Spleen (tissue), 11 donors: ENCODE measurements around the gene SMAD7. TPM values are rescaled to one million over a fixed set of nuclear protein-coding genes. Genes with fewer than 3 reads are reported as not detected.

Source experiments
- DNase-seq: peaks from one replicate; pipeline ENCODE4 v3.0.0-alpha.2; 2020
- H3K27ac ChIP-seq, 8 donors: fragments of 200-600 bp; sonication (generic) in 7 of 8; 1 replicate in 4 of 8; 2 replicates in 4 of 8; pipeline versions ENCODE4 v1.5.0 to v1.8.0; 2016 to 2021; ENCODE audit warnings: inconsistent platforms in 4 of 8, mild to moderate bottlenecking in 4 of 8, moderate library complexity in 1 of 8
- H3K27me3 ChIP-seq, 7 donors: fragments of 200-600 bp; sonication (generic) in 6 of 7; replicated peaks in 1 of 7; 1 replicate in 4 of 7; 2 replicates in 3 of 7; pipeline versions ENCODE4 v1.5.0 to v1.8.0; 2016 to 2021; ENCODE audit warnings: inconsistent platforms in 3 of 7, mild to moderate bottlenecking in 1 of 7
- H3K36me3 ChIP-seq, 6 donors: fragments of 200-600 bp; sonication (generic) in 5 of 6; 1 replicate in 4 of 6; 2 replicates in 2 of 6; pipeline versions ENCODE4 v1.5.0 to v1.8.0; 2016 to 2021; ENCODE audit warnings: inconsistent platforms in 2 of 6
- H3K4me1 ChIP-seq, 6 donors: fragments of 200-600 bp; sonication (generic) in 5 of 6; 1 replicate in 3 of 6; 2 replicates in 3 of 6; pipeline versions ENCODE4 v1.5.0 to v1.8.0; 2016 to 2021; ENCODE audit warnings: inconsistent platforms in 3 of 6
- H3K4me3 ChIP-seq, 8 donors: fragments of 200-600 bp; sonication (generic) in 7 of 8; 1 replicate in 4 of 8; 2 replicates in 4 of 8; pipeline versions ENCODE4 v1.5.0 to v1.8.0; 2016 to 2021; ENCODE audit warnings: inconsistent platforms in 4 of 8, mild to moderate bottlenecking in 4 of 8, moderate library complexity in 2 of 8
- H3K9me3 ChIP-seq, 8 donors: fragments of 200-600 bp; sonication (generic) in 7 of 8; 1 replicate in 4 of 8; 2 replicates in 4 of 8; pipeline versions ENCODE4 v1.5.0 to v1.8.0; 2016 to 2021; ENCODE audit warnings: inconsistent platforms in 4 of 8
- POLR2A ChIP-seq, 3 donors: fragments of 450-650 bp; IDR thresholded peaks; one replicate each; pipeline ENCODE4 v1.5.1; 2017; ENCODE audit warnings: antibody characterized with exemption in 3 of 3, mild to moderate bottlenecking in 1 of 3
- POLR2AphosphoS5 ChIP-seq, 3 donors: sonication (generic); formaldehyde crosslinking; IDR thresholded peaks; one replicate each; pipeline ENCODE4 v1.5.1; 2017; ENCODE audit warnings: antibody characterized with exemption in 3 of 3
- WGBS, 5 donors: extraction: QIAGEN DNeasy Blood & Tissue Kit in 3 of 5; methylation state at CpG; one replicate each; pipeline versions ENCODE4 v1.1.5 to v1.1.7; 2013 to 2018; 5-methylcytosine and 5-hydroxymethylcytosine counted together
- intact Hi-C: fragments of 100-400 bp; cut with DNase I; formaldehyde crosslinking; loops from one replicate; pipeline ENCODE4 v1.15.0; 2023; ENCODE audit warnings: low total_unique reads
- polyA plus RNA-seq, 3 donors: library from polyadenylated mRNA; stranded (reverse); fragments of 200-250 nt; gene quantifications; one replicate each; pipeline ENCODE4 v1.2.1, GENCODE V29; 2013
- total RNA-seq, 7 donors: library from RNA; depleted of rRNA in 3 of 7; stranded (reverse); fragments of >200 nt in 3 of 7; fragmentation: NEBNext Ultra II Directional in 4 of 7; extraction: Animal tissue kit (Norgen Biotek cat#: 25700) in 4 of 7; gene quantifications; one replicate each; pipeline versions ENCODE4 v1.1.0 to v1.2.1, GENCODE V29; 2016 to 2021
- TF ChIP-seq, protein P1 (sequence below), 11 experiments: fragments of 200-600 bp in 7 of 11; fragments of 450-650 bp in 4 of 11; sonication (generic) in 4 of 11; IDR thresholded peaks in 8 of 11; conservative IDR thresholded peaks in 3 of 11; 1 replicate in 7 of 11; 2 replicates in 4 of 11; pipeline versions ENCODE4 v1.4.0 to v1.8.0; 2016 to 2021; ENCODE audit warnings: antibody characterized with exemption in 11 of 11, inconsistent platforms in 4 of 11, mild to moderate bottlenecking in 1 of 11
- donor health status: healthy with polysubstance abuse.
- donor health status: DM: no; HTN: no; CAD: no; lungs with moderate emphysema.
- donor health status: DM: no; HTN: no; CAD: no.
- donor health status: Bipolar disorder and iron deficiency.
- donor health status: healthy.
- donor health status: DM: no; HTN: no; CAD: no.
- donor health status: DM: yes; HTN: yes; CAD: no.

Gene SMAD7
- total and polyA plus RNA-seq, 10 donors, result 2.5 to 21.2 (median 15.2) TPM

DNA sequence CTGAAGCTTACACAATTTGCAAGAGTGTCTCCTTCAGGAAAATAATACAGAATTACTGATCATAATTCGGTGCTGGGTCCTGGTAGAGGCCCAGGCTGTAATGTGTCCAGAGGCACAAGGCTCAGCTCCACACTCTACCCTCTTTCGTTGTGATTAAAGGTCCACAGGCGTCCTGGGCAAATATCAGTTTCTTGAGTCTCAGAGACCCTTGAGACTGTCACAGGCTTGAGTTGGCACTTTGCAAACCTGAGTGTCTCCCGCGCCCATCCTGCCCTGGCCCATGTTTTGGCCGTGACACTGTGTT lies 46.9 kb upstream of the SMAD7 start:
- H3K36me3 ChIP-seq, result no peaks in the 10 kb centered on the region
- WGBS, 5 donors, result 89 to 96% (median 91%) methylated on average over 6 of the region's 6 CpGs
- intact Hi-C loops, result no loop called here
- no peaks in the 10 kb centered on the region for H3K27me3 ChIP-seq
- no peak for DNase-seq
- H3K9me3 ChIP-seq, result no peaks in the 10 kb centered on the region
- TF ChIP-seq, protein P1, sequence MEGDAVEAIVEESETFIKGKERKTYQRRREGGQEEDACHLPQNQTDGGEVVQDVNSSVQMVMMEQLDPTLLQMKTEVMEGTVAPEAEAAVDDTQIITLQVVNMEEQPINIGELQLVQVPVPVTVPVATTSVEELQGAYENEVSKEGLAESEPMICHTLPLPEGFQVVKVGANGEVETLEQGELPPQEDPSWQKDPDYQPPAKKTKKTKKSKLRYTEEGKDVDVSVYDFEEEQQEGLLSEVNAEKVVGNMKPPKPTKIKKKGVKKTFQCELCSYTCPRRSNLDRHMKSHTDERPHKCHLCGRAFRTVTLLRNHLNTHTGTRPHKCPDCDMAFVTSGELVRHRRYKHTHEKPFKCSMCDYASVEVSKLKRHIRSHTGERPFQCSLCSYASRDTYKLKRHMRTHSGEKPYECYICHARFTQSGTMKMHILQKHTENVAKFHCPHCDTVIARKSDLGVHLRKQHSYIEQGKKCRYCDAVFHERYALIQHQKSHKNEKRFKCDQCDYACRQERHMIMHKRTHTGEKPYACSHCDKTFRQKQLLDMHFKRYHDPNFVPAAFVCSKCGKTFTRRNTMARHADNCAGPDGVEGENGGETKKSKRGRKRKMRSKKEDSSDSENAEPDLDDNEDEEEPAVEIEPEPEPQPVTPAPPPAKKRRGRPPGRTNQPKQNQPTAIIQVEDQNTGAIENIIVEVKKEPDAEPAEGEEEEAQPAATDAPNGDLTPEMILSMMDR (IDR thresholded peaks at IDR 0.05 in 8 of 11, conservative IDR thresholded peaks at IDR 0.05 in 3 of 11), result no peak
- TF ChIP-seq POLR2AphosphoS5 (IDR thresholded peaks at IDR 0.05) (no peak), POLR2A (IDR thresholded peaks at IDR 0.05) (no peak)
- no peak overlapping the region for H3K4me3 ChIP-seq
- H3K27ac ChIP-seq, result no peak overlapping the region
- peaks cover 6 to 22% (median 11%) of the 10 kb centered on the region in 6 donors for H3K4me1 ChIP-seq

DNA sequence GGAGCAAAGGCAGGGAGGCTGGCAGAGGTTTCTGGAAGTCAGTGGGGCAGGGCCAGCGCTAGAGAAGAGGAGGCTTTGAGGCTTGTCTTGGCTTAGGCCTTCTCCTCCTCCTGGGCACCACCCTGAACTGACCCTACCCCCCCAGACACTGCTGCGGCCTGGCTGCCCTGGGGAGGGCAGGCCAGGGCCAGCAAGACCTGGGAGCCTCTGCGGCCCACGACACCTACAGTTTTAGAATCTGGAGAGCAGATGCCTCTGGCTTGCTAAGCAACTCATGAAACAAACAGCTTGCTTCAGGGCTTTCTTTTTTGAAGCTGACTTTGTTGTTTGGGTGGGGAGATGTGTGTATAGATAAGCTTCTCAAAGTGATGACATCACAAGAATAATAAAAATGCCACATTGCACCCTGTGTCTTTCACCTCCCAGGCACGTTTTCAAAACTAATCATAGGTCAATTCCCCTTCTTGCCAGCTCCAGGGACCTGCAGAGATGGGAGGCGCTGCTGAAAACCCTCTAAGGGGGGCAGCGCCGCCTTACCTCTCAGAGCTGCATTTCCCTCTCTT lies 46.2 kb upstream of the SMAD7 start:
- 73 to 91% (median 81%) methylated on average over 6 to 8 of the region's 8 CpGs for WGBS, 5 donors
- intact Hi-C loops, result no loop called here
- no peak for DNase-seq
- TF ChIP-seq, protein P1 (IDR thresholded peaks at IDR 0.05 in 8 of 11, conservative IDR thresholded peaks at IDR 0.05 in 3 of 11), result no peak
- TF ChIP-seq POLR2AphosphoS5 (IDR thresholded peaks at IDR 0.05) (no peak), POLR2A (IDR thresholded peaks at IDR 0.05) (no peak)
- Histone ChIP-seq H3K27ac (no peak overlapping the region), H3K36me3 (no peaks in the 10 kb centered on the region), H3K4me3 (no peak overlapping the region), H3K4me1 (peaks cover 10 to 28% (median 17%) of the 10 kb centered on the region in 6 donors), H3K9me3 (no peaks in the 10 kb centered on the region), H3K27me3 (no peaks in the 10 kb centered on the region)

DNA sequence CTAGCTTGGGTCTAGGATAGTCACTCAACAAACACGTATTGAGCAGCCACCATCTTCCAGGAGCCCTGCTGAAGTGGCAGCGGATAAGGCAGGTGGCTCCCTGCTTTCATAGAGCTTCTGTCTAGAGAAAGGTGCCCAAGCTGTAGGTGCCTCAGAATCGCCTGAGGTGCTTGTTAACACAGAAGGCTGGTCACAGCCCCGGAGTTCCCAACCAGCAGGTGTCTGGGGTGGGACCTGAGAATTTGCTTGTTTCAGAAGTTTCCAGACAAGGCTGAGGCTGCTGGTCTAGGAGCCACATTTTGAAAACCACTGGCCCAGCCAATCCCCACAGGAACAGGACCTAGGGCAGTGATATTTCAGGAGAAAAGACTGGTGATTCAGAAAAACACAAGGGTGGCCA lies 45.3 kb upstream of the SMAD7 start:
- TF ChIP-seq, protein P1 (IDR thresholded peaks at IDR 0.05 in 8 of 11, conservative IDR thresholded peaks at IDR 0.05 in 3 of 11), result no peak
- TF ChIP-seq POLR2A (IDR thresholded peaks at IDR 0.05), result no peak
- no peak for TF ChIP-seq POLR2AphosphoS5 (IDR thresholded peaks at IDR 0.05)
- DNase-seq, result no peak
- 89 to 97% (median 94%) methylated on average over 4 of the region's 4 CpGs for WGBS, 5 donors
- Histone ChIP-seq H3K27me3 (no peaks in the 10 kb centered on the region), H3K36me3 (no peaks in the 10 kb centered on the region), H3K4me3 (no peak overlapping the region), H3K9me3 (no peaks in the 10 kb centered on the region), H3K27ac (no peak overlapping the region), H3K4me1 (peaks cover 10 to 35% (median 24%) of the 10 kb centered on the region in 6 donors)
- intact Hi-C loops, result no loop called here

DNA sequence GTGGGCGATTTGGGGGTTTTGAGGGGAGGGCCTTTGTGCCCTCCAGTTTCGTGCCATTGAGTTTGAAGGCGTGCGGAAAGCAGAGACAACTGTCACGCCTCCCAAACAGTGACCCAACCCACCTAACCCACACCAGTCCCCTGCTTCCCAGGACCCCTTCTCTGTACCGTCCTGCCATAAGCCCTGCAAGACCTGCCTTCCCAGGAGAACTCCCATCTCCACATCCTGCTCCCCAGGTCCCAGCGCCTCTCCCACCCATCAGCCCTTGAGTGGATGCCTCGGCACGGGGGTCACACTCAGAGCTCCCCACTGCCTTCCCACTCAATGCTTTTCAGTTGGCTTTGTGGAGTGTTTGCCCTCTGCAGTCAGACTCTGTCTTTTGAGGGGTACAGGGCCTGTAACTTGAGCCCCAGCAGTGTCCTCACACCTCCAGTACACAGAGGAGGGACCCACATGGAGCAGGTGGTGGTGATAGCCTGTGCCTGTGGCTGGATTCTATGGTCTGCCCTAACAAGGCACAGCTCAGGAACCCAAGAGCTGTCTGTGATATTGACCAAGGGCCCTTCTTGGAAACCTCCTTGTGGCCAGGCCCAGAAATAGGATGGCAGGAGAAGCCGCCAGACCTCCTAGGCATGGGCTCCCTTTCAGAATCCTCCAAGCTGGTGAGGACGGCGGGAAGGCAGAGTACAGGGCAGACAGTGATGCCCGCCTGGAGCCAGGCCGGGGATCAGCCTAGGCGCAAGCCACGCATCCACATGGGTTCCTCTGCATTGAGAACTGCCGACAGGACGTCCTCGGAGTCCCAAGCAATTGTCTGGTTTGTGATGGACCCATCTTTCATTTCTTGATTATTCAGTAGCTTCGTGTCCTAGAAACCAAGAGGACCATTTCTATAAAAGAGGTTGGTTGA lies 44.4 kb upstream of the SMAD7 start:
- Histone ChIP-seq H3K4me1 (peaks cover 10 to 44% (median 27%) of the 10 kb centered on the region in 6 donors), H3K4me3 (no peak overlapping the region), H3K27me3 (no peaks in the 10 kb centered on the region), H3K27ac (peak overlapping the region in 6 of 8 donors; percentile 13 to 63 (median 53)), H3K36me3 (no peaks in the 10 kb centered on the region), H3K9me3 (no peaks in the 10 kb centered on the region)
- 88 to 95% (median 90%) methylated on average over 20 of the region's 20 CpGs for WGBS, 5 donors
- DNase-seq, result no peak
- intact Hi-C loops, result no loop called here
- TF ChIP-seq POLR2A (IDR thresholded peaks at IDR 0.05) (no peak), POLR2AphosphoS5 (IDR thresholded peaks at IDR 0.05) (no peak)
- TF ChIP-seq, protein P1 (IDR thresholded peaks at IDR 0.05 in 8 of 11, conservative IDR thresholded peaks at IDR 0.05 in 3 of 11), result no peak
